ENCODE data around the gene FBXO10.

GRCh38 chr9:37507566-37508134, 68.5 kb downstream of the FBXO10 start:
- TF ChIP-seq KAT2A (conservative IDR thresholded peaks at IDR 0.05; ENCODE audit: control insufficient read depth, low read depth, low read length) (no peak), EZH2 (IDR thresholded peaks at IDR 0.05; ENCODE audit: borderline replicate concordance, control insufficient read depth, low read depth, low read length) (no peak), RELA (IDR thresholded peaks at IDR 0.05; ENCODE audit: borderline replicate concordance, partially characterized antibody) (no peak), POLR2AphosphoS5 (IDR thresholded peaks at IDR 0.05; ENCODE audit: low read length) (no peak; the same call in 1 of the 2 replicates), EP300 (IDR thresholded peaks at IDR 0.05; ENCODE audit: borderline replicate concordance in 1 of 2, control insufficient read depth in 1 of 2, low read depth in 2 of 2, low read length in 2 of 2) (no peak), CTCF (IDR thresholded peaks at IDR 0.05 in 2 of 3, conservative IDR thresholded peaks at IDR 0.05 in 1 of 3; ENCODE audit: control insufficient read depth in 2 of 3, extremely low read depth in 1 of 3, insufficient read depth in 1 of 3, low read depth in 3 of 3, low read length in 3 of 3) (no peak), SRF (IDR thresholded peaks at IDR 0.05; ENCODE audit: low read depth in 2 of 2, low read length in 2 of 2) (no peak)
